HG03342 (cell line): Measurements from ENCODE around the gene RPP25.

ENCODE experiments used
- ATAC-seq: cut with Tn5 transposase; IDR thresholded peaks from one replicate; pipeline ENCODE4 v1.9.1; 2021; ENCODE audit warnings: mild to moderate bottlenecking, moderate library complexity; ENCODE audit not compliant: unreplicated experiment

Gene RPP25

DNA sequence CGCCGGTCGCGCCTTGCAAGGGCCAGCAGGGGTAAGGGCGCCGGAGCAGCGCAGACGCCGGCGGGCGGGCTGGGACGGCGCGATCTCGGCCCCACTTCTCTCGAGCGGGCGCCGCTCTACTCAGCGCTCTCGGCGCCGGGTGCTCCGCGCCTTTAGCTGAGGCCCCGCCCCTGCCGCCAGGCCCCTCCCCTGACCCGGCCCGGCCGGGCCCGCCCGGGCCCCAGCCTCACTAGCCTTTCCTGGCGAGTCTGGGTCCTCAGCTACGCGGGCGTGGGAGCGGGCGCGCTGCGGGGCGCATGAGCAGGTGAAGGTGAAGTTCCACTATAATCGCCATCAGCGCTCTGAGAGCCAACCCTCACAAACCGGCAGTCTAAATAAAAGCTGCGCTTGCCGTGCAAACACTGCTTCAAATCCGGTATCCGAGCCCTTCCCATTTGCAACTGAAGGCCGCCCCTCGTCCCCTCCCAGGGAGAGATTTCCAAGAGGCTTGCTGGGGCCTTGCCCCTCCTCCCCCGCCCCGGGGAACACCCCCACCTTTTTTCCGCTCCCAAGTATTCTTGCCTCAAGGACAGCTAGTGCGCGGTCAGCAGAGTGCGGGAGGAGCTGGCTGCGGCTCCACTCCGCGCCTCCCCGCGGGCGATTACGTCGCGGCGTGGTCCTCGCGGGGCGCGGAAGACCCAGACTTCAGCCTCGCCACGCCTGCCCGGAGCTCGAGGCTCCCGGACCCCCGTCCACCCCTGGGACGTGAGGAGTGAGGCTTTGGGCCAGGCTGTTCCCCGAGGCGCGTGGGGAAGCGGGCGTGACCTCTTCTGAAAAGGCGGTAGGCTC, at the start of gene RPP25:
Gene RPP25 (minus strand): TSS at position 125 of the 828 bp plus-strand sequence. CDS start 189 bp downstream, outside the sequence.
- peak; percentile 75 for ATAC-seq

DNA sequence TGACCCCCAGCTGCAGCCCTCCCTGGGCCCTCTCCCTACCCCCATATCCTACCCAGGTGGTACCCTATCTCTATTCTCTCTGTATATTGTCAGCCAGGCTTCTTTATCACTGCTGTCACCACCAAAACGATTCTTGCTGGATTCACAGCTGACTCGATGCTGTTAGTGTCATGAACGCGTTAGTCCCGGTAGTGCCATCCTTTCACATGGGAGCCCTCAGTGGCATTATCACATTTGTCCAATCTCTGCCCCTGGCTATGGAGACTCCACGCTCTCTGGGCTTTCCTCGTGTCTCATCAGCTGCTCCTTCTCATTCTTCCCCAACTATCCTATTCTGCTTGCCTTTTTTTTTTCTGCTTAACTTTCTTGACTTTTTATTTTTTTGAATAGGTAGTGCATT, 45.8 kb upstream of the RPP25 start:
- ATAC-seq = no peak

- ATAC-seq = no peak
Observed at GRCh38 chr15:75001310-75001709, 44.7 kb upstream of the RPP25 start.

DNA sequence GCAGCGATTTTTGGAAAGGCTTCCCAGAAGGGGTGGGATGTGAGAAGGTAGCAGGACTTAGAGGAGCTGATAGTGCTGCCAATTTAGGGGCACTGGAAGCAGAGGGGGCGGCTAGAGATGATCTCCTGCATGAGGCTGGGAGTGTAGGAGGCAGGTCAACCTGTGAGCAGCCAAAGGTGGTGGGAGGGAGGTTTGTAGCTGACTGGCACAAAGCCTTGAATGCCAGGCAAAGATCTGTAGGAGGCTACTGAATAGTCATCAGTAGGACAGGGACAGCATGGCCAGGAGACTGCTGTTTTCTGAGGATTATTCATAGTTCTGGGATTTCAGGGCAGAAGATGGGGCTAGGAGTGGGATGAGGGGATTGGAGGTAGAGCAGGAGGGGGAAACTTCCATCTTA, 41.0 kb upstream of the RPP25 start:
- ATAC-seq = no peak

DNA sequence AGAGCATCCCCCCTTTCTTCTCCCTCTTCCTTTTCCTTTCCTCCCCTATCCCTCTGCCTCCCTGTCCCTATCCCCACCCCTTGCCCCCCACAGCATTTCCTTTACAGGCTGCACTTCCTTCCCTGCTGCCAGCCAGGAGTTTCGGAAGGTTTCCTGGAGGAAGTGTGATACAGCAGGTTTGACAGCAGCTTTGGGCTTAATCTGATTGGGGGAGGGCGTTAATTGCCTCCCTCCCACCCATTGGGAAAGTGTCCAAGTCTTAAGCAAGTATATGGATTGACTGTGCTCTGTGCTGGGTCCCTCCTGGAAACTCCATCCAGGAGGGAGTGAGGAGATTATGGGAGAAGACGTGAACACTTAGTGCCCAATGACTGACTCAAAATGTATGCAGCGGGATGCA, 40.6 kb upstream of the RPP25 start:
- no peak for ATAC-seq

GRCh38 chr15:74995779-74996765, 39.5 kb upstream of the RPP25 start:
- no peak for ATAC-seq

DNA sequence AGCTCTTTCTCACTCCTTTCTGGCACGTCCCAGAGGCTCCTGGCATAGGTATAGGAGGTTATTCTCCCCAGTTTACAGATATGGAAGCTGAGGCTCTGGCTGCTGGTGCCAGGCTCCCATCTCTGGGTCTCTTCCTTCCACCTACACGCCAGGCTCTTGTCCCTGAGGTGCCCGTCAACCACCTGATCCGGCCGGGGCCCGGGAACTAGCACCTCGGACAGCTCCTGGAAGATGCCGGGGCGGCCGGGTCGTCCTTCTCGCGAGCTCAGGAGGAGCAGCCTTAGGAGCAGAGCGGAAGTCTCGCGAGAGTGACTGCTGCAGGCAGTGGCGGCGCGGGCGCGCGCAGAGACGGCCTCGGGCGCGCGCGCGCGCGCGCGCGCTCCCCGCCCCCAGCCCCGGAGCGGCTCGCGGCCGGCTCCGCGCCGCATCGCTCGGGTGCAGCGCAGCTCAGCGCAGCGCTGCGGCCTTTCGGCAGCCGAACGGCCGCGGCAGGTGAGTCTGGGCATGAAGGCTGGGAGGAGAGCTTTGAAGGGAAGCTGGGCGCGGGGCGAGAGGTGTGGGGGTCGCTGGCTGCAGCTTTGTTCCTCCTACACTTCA, 38.7 kb upstream of the RPP25 start, which contains the start of gene SCAMP5:
Gene SCAMP5 (plus strand): TSS at position 382 of the 597 bp plus-strand sequence. CDS start 16,277 bp downstream, outside the sequence.
- ATAC-seq = peak; percentile 65

DNA sequence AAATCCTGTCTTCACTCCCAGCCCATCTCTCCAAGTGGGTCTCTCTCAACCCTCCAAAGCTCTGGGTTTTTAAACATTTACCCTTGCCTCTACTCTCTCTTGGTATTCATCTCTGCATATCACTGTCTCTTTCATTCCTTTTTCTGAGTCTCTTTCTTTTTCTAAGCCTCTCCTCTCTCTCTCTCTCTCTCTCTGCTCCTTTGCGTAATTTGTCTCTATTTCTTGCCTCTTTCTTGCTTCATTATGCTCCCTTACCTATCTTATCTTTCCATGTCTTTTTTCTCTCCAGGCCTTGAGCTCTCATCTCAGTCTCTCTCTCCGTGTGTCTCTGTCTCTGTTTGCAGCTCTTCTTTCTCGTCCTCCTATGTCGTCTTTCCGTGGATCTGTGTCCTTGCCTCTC, 38.1 kb upstream of the RPP25 start:
- ATAC-seq = no peak

GRCh38 chr15:74994236-74994635, 37.7 kb upstream of the RPP25 start:
- ATAC-seq = no peak

DNA sequence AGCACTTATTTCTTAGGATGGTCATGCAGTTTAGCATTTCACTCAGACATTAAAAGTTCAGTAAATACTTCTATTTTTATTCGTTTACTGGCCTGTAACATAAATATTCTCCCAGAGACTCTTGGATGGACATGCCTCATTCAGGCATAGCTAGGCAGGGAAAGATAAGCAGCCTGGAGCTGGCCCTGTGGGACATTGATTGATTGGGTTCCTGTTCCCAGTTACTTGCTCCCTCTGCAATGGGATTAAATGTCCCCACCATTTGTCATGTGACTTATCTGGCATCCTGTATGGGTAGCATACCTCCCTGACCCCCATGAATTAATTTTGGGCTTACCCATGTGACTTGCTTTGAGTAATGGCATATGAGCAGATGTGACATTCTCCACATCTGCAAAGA, 36.0 kb upstream of the RPP25 start:
- ATAC-seq = no peak

DNA sequence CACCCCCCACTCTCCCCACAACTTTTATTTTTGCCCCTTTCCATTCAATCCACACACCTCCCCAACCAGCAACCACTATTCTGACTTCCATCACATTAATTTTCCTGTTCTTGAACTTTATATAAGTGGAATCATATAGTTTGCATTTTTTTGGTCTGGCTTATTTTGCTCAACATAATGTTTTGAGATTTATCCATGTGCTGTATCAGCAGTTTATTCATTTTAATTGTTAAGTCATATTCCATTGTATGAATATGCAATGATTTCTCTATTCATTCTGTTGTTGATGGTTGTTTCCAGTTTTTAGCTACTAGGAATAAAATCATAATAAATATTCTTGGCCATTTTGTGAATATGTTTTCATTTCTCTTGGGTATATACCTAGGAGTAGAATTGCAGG, 33.0 kb upstream of the RPP25 start:
- ATAC-seq = no peak

GRCh38 chr15:74988007-74988800, 31.6 kb upstream of the RPP25 start:
- ATAC-seq = no peak

GRCh38 chr15:74983725-74984231, 27.2 kb upstream of the RPP25 start:
- peak; percentile 52 for ATAC-seq

- ATAC-seq = no peak
Observed at GRCh38 chr15:74982183-74982582, 25.6 kb upstream of the RPP25 start.

- ATAC-seq = no peak
Observed at GRCh38 chr15:74978503-74978902, 21.9 kb upstream of the RPP25 start.

DNA sequence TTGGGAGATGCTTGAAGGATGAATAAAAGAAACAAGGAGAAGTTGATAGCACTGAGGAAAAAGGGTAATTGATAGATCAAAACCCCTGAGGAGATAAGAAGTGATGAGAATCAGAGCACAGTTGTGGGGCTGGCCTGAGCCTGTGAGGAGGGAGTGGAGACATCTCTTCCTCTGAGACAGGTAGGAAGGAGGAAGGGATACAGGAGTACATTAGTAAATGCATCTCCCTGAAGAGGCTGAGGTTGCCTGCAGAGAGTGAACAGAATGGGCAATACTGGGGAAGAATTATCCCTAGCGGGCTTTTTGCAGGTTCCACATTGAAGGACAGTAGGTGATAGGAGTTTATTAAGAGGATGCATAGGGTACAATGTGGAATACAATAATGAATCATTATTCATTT, 21.5 kb upstream of the RPP25 start:
- no peak for ATAC-seq

DNA sequence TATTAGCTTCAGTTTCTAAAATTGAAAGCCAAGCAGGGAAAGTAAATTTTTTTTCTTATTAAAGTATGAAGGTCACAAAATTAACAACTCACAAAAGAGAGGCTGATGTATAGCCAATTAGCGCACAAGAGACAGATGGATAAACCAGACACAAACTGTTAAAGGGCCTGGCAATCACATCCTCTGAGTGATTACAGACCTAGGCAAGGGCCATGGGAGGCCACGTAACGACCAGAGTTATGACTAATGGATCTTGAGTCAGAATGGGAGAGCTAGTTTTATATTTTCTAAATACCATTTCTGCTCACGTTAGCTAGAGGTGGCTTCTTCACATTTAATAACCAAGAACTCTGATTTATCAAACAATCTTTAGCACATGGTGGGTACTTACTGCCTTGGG, 21.0 kb upstream of the RPP25 start:
- ATAC-seq = no peak

- no peak for ATAC-seq
Observed at GRCh38 chr15:74976159-74976558, 19.6 kb upstream of the RPP25 start.

DNA sequence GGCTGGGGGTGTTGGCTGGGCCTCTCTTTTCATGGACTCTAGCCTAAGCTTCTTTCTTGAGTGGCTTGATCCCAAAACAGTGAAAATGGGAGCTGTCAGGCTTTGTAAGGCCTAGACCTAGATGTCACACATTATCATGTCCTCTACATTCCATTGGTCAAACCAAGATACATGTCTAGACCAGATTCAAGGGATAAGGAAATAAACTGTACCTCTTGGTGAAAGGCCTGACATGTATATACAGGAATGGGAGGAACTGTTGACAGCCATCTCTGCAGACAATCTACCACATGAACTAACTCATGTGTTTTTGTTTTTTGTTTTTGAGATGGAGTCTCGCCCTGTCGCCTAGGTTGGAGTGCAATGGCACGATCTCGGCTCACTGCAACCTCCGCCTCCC, 11.1 kb upstream of the RPP25 start:
- no peak for ATAC-seq

DNA sequence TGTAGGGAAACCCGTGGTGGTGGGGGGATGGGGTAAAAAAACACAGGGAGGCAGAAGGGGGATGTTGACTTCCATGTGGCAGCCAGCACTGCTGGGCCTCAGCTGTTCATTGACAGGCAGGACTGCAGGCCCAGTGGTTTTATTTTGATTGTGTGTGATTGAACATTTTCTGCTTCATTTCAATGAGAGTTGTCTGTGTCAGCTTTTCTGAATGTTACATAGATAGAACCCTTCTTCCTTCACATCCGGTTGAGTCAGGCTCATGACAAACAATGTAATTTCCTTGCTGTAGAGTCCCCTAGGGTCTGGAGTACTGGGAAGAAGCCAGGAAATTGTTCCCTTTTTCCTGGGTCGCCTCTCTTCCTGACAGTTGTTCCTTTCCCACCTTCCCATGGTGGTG, 8.2 kb upstream of the RPP25 start:
- no peak for ATAC-seq
